ENCODE measurements around the gene SOD1. TPM values are rescaled to one million over a fixed set of nuclear protein-coding genes. Genes with fewer than 3 reads are reported as not detected.

SOD1 gene
- total RNA-seq, 2 donors from 2014 or later: 185 to 234 TPM

GRCh38 chr21:31668651-31669491 is 9.4 kb downstream of the SOD1 start:
- DNase-seq: no peak
- Histone ChIP-seq H3K27ac (ENCODE audit: low read depth, low read length) (no peak overlapping the region), H3K4me3 (ENCODE audit: low read length) (no peak overlapping the region), H3K9ac (ENCODE audit: extremely low read depth, low read length, poor library complexity, severe bottlenecking) (no peak overlapping the region), H3K36me3 (ENCODE audit: control insufficient read depth, insufficient read depth, low read length) (peaks cover 50% of the 10 kb centered on the region), H3K9me3 (ENCODE audit: control insufficient read depth, low read length) (no peaks in the 10 kb centered on the region), H3K4me1 (ENCODE audit: control insufficient read depth, insufficient read depth, low read length) (no peaks in the 10 kb centered on the region), H3K27me3 (ENCODE audit: control insufficient read depth, insufficient read depth, low read length, poor library complexity, severe bottlenecking) (no peaks in the 10 kb centered on the region)
- Mint-ChIP-seq H3K27me3 (ENCODE audit: insufficient read depth) (no peaks in the 10 kb centered on the region), H3K4me3 (no peak overlapping the region), H3K36me3 (ENCODE audit: low read depth) (peaks cover 51% of the 10 kb centered on the region), H3K27ac (peak overlapping the region; percentile 53), H3K9me3 (no peaks in the 10 kb centered on the region), H3K4me1 (peaks cover 16% of the 10 kb centered on the region)
- TF ChIP-seq CTCF (conservative IDR thresholded peaks at IDR 0.05): no peak
- WGBS, 2 experiments (ENCODE audit: insufficient coverage in 1 of 2, insufficient read length in 1 of 2): 97 to 100% methylated on average over 1 to 2 of the region's 2 CpGs

- peaks cover 16% of the 10 kb centered on the region for H3K4me1 Mint-ChIP-seq
- peaks cover 41% of the 10 kb centered on the region for H3K36me3 Mint-ChIP-seq (ENCODE audit: low read depth)
- H3K27me3 ChIP-seq (ENCODE audit: control insufficient read depth, insufficient read depth, low read length, poor library complexity, severe bottlenecking): no peaks in the 10 kb centered on the region
- no peaks in the 10 kb centered on the region for H3K9me3 Mint-ChIP-seq
- H3K36me3 ChIP-seq (ENCODE audit: control insufficient read depth, insufficient read depth, low read length): peaks cover 48% of the 10 kb centered on the region
- no peak overlapping the region for H3K27ac Mint-ChIP-seq
- H3K4me3 Mint-ChIP-seq: no peak overlapping the region
- no peaks in the 10 kb centered on the region for H3K4me1 ChIP-seq (ENCODE audit: control insufficient read depth, insufficient read depth, low read length)
- no peak overlapping the region for H3K27ac ChIP-seq (ENCODE audit: low read depth, low read length)
- no peaks in the 10 kb centered on the region for H3K27me3 Mint-ChIP-seq (ENCODE audit: insufficient read depth)
- no peak overlapping the region for H3K4me3 ChIP-seq (ENCODE audit: low read length)
- no peaks in the 10 kb centered on the region for H3K9me3 ChIP-seq (ENCODE audit: control insufficient read depth, low read length)
- no peak for DNase-seq
- TF ChIP-seq CTCF (conservative IDR thresholded peaks at IDR 0.05): no peak
- no peak overlapping the region for H3K9ac ChIP-seq (ENCODE audit: extremely low read depth, low read length, poor library complexity, severe bottlenecking)
- WGBS, 2 experiments (ENCODE audit: insufficient coverage in 1 of 2, insufficient read length in 1 of 2): 80 to 81% methylated on average over 1 to 5 of the region's 6 CpGs
These were observed 10.6 kb downstream of the SOD1 start for GRCh38 chr21:31670070-31670469.

GRCh38 chr21:31671146-31671716 is 11.7 kb downstream of the SOD1 start:
- Mint-ChIP-seq H3K36me3 (ENCODE audit: low read depth) (peaks cover 33% of the 10 kb centered on the region), H3K4me3 (no peak overlapping the region), H3K27ac (no peak overlapping the region), H3K4me1 (peaks cover 16% of the 10 kb centered on the region), H3K9me3 (no peaks in the 10 kb centered on the region), H3K27me3 (ENCODE audit: insufficient read depth) (no peaks in the 10 kb centered on the region)
- WGBS, 2 experiments (ENCODE audit: insufficient coverage in 1 of 2, insufficient read length in 1 of 2): 91 to 96% methylated on average over 8 to 12 of the region's 12 CpGs
- Histone ChIP-seq H3K4me3 (ENCODE audit: low read length) (no peak overlapping the region), H3K9me3 (ENCODE audit: control insufficient read depth, low read length) (no peaks in the 10 kb centered on the region), H3K27ac (ENCODE audit: low read depth, low read length) (no peak overlapping the region), H3K4me1 (ENCODE audit: control insufficient read depth, insufficient read depth, low read length) (no peaks in the 10 kb centered on the region), H3K36me3 (ENCODE audit: control insufficient read depth, insufficient read depth, low read length) (peaks cover 49% of the 10 kb centered on the region), H3K27me3 (ENCODE audit: control insufficient read depth, insufficient read depth, low read length, poor library complexity, severe bottlenecking) (no peaks in the 10 kb centered on the region), H3K9ac (ENCODE audit: extremely low read depth, low read length, poor library complexity, severe bottlenecking) (no peak overlapping the region)
- TF ChIP-seq CTCF (conservative IDR thresholded peaks at IDR 0.05): no peak
- no peak for DNase-seq
